Stimulated activated naive CD4-positive, alpha-beta T cell (primary cell): ENCODE data around the gene PTPN6.

Experiments used
- DNase-seq, 6 experiments: peaks; one replicate each; lab custom pipeline; 2025; lab: John Stamatoyannopoulos, UW

PTPN6 gene

GRCh38 chr12:6941782-6942181, 9.4 kb upstream of the PTPN6 start:
- DNase-seq, result no peak

GRCh38 chr12:6942331-6942665, 8.9 kb upstream of the PTPN6 start:
- no peak for DNase-seq

- peak in 5 of 6 experiments; percentile 68 to 93 (median 84) for DNase-seq
Measured at GRCh38 chr12:6943389-6943721, 7.8 kb upstream of the PTPN6 start.

DNA sequence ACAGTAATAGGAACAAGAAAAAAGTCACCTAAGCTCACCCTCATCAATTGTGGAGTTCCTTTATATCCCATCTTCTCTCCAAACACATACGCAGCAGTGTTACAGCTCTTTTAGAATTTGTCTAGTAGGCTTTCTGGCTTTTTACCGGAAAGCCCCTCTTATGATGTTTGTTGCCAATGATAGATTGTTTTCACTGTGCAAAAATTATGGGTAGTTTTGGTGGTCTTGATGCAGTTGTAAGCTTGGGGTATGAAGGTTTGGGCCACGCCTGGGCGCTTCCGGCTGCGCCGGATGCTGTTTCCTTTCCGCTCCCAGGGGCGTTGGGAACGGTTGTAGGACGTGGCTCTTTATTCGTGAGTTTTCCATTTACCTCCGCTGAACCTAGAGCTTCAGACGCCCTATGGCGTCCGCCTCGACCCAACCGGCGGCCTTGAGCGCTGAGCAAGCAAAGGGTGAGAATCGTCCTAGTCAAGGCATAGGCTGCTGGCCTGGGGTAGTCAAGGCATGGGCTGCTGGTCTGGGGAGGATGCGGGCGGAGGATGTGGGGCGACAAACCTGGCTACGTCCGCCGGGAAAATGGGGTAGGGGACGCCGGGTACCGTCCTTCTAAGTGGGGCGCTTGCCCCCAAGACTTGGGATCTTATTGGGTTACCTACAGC, 7.3 kb upstream of the PTPN6 start, which contains the start of the genes C12orf57 and RNU7-1:
Gene C12orf57 (plus strand): TSS at position 301 of the 659 bp plus-strand sequence. CDS start 100 bp downstream, at position 401.
Gene RNU7-1 (plus strand): TSS at position 95 of the 659 bp plus-strand sequence.
- peak; percentile 67 to 93 (median 82) for DNase-seq

- peak; percentile 78 to 87 (median 80) for DNase-seq
Measured at GRCh38 chr12:6944381-6945186, 6.6 kb upstream of the PTPN6 start.

GRCh38 chr12:6945613-6946012, 5.5 kb upstream of the PTPN6 start:
- no peak for DNase-seq

DNA sequence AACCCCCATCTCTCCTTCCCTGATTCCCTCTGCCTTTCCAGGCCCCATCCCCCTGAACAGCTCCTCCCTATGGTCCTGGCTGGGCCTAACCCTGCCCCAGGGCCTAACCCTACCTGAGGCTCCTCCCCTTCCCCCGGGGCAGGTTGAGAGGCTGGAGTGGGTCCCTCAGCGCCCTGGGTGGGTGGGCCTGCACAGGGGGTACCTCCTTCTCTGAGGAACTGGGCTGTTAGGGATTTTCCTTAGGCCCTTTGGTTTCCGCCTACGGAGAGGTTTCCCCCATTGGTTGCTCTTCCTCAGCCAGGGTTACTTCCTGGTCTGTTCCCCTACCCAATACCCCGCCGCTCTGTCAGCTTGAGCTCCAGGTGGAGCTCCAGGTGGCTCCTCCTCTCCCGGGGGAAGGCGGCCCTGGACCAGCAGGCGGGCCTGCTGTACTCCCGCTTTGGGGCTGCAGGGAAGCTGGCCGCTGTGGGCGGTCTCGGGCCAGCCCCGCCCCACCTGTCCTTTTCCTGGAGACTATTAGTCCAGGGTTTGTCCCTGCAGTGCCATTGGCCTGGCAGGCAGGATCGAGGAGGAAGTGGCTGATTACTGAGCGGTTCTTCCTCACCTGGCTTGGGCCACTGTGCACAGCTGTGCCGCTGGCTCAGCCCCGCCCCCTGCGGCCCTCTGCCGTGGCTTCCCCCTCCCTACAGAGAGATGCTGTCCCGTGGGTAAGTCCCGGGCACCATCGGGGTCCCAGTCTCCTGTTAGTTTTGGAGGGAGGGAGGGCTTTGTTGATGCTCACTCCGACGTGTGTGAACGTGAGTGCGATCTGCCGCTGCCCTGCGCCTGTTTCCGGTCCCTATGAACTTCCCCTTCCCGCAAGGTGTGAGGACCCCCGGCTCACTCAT, 4.9 kb upstream of the PTPN6 start:
- peak; percentile 35 to 72 (median 60) for DNase-seq

DNA sequence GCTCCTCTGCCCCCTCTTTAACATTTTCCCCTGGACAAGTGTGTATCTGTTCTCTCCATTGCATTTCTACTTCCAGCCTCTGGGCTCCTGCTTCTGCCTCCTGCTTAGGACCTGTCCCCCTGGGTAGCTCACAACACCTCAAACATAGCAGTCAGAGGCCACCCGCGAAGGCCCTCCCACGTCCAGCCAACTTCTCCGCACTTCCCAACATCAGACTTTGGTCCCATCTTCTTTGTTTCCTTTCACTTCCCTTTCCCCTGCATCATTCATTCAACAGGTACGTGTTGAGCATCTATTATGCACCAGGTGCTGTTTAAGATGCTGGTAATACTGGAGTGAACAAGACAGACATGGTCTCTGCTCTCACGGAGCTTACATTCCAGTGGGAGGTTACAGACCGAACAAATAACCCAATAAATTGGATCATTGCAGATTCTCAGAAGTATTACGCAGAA, 4.2 kb upstream of the PTPN6 start:
- DNase-seq, result peak in 2 of 6 experiments; percentile 43 to 47

DNA sequence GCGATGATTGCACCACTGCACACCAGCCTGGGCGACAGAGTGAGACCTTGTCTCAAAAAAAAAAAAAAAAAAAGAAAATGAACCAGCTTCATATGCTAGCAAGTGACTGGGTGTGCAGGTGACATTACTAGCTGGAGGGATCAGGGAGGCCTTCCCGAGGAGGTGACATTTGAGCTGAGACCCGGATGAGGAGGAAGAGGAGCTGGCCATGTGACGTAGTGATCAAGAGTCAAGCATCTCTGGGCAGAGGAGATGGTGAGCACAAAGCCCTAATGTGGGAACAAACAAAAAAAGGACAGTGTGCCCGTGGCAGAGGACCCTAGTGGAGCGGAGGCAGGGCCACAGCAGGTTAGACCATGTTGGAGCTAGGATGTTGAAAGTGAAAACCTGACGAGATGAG, 3.5 kb upstream of the PTPN6 start:
- DNase-seq, result no peak

GRCh38 chr12:6948873-6949594, 2.1 kb upstream of the PTPN6 start:
- DNase-seq, result peak in 2 of 6 experiments; percentile 11 to 25

DNA sequence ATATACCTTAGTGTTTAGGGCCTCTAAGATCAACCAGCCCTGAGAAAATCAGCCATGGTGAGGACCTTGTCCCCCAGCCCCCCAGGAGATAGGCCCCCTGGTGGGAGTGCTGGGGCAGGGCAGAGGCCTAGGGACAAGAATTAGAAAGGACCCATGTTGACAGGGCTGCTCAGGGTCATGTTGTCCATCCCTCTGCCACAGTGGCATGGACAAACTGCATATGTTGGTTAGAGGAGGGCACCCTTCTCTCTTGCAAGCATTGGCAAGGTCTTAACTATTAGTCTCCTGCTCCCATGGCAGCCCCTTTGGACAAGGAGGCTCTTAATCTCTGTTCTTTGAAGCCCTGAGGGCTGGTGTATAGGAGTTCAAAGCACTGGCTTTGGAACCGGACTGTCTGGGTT, 755 bp upstream of the PTPN6 start:
- peak in 3 of 6 experiments; percentile 27 to 44 (median 31) for DNase-seq

DNA sequence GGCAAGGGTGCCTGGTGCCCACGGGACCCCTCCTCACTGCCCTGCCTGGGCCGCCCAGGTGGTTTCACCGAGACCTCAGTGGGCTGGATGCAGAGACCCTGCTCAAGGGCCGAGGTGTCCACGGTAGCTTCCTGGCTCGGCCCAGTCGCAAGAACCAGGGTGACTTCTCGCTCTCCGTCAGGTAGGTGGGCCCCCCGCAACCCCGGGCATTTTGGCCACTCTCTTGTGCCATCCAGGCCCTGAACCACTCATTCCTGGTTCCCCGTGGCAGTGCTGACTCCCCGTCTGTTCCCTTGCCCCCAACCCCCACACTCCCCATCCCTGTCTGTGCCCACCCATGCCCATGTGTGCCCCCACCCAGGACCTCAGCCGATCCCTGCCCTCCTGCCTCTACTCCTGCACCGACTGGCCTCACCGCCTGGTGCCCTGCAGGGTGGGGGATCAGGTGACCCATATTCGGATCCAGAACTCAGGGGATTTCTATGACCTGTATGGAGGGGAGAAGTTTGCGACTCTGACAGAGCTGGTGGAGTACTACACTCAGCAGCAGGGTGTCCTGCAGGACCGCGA, 480 bp downstream of the PTPN6 start:
- DNase-seq, result peak in 2 of 6 experiments; percentile 37 to 43

DNA sequence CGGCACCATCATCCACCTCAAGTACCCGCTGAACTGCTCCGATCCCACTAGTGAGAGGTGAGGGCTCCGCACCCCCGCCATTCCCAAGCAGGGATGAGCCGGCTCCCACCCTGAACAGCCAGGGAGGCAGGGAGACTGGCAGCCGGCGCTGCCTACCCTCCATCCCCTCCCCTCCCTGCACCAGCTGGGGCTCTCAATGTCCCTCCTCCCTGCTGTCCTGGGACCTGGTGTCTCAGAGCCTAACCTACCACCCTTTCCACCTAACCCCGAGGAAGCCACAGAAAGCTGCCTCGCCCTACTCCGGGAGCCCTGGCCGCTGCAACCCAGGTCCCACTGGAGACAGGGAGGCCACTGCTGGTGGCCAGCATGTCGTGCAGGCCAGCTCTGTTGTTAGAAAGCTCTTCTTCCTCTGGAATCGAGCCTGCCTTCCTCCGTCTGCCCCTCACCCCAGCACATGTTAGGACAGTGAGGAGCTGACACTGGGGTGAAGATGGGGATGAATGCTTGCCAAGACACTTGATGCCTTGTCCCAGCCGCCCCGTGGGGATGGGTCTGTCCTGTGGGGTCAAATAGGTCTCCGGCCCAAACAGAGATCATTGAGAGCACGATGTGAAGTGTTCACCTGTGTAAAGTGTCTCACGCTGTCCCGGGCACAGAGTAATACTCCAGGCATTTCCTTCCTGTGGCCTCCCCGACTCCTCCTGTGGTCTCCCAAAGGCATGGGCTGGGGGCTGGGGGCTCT, 1.1 kb downstream of the PTPN6 start:
- DNase-seq, result peak in 3 of 6 experiments; percentile 29 to 35 (median 31)

- DNase-seq, result peak in 2 of 6 experiments; percentile 28 to 49
Measured at GRCh38 chr12:6952863-6953441, 1.8 kb downstream of the PTPN6 start.

DNA sequence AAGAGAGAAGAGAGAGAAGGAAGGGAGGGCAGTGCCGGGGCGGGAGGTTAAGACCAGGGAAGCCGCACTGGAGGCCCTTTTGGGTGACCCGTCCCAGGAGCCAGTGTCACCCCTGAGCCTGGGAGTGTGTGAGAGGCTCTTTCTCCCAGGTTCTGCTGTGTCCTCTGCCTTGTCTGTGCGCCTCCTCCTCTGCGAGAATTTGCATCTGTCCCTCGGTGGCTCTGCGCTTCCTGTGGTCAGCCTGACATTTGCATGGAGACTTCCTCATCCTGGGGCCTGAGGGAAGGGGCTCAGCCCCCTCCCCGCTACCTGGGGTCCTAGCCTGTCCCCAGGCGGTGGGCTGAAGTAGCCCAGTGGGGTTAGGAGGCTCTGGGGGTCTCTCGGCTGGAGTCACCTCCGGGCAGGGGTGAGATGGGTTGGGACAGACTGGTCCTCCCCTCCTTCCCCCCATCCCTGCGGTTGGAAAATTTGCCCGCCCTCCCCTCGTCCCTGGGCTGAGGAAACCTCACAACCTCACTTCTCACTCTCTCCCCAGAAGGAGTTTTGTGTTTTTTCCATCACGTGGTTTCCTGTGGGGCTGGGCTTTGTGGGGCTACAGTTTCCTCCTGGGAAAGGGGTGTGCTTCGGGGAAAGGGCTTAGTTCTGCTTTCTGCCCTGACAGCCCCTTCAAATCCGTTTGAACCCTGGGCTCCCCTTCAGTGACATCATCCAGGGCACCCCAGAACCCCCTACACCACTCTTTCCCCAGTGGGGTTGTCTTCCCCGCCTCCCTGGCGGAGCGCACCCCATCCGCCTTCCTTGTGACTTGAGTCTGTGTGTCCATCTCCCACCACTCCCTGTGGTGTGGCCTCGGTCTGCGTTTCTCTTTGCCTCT, 2.5 kb downstream of the PTPN6 start:
- peak; percentile 61 to 82 (median 75) for DNase-seq

DNA sequence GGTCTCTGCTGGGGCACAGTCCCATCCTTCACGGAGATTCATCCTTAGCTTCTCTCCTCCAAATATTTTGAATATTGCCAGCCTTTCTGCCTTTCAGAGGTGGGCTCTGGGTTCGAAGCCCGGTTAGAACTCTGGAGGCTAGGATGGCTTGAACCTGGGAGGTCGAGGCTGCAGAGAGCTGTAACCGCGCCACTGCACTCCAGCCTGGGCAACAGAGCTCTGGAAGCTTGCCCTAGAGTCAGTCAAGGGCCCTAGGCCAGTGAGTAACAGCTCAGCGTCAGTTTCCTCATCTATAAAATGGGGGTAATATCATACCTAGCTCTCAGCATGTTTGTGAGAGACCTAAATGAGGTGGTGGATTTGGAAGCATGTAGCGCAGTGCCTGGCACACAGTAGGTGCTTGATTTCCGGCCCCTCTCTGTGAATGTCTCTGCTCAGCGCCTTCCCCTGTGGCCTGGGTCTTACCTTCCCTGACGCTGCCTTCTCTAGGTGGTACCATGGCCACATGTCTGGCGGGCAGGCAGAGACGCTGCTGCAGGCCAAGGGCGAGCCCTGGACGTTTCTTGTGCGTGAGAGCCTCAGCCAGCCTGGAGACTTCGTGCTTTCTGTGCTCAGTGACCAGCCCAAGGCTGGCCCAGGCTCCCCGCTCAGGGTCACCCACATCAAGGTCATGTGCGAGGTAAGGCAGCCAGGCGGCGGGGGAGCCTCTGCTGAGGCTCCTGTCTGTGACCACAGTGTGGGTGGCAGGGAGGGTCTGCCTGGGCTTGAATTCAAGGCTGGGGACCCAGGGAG, 3.4 kb downstream of the PTPN6 start:
- DNase-seq, result no peak

DNA sequence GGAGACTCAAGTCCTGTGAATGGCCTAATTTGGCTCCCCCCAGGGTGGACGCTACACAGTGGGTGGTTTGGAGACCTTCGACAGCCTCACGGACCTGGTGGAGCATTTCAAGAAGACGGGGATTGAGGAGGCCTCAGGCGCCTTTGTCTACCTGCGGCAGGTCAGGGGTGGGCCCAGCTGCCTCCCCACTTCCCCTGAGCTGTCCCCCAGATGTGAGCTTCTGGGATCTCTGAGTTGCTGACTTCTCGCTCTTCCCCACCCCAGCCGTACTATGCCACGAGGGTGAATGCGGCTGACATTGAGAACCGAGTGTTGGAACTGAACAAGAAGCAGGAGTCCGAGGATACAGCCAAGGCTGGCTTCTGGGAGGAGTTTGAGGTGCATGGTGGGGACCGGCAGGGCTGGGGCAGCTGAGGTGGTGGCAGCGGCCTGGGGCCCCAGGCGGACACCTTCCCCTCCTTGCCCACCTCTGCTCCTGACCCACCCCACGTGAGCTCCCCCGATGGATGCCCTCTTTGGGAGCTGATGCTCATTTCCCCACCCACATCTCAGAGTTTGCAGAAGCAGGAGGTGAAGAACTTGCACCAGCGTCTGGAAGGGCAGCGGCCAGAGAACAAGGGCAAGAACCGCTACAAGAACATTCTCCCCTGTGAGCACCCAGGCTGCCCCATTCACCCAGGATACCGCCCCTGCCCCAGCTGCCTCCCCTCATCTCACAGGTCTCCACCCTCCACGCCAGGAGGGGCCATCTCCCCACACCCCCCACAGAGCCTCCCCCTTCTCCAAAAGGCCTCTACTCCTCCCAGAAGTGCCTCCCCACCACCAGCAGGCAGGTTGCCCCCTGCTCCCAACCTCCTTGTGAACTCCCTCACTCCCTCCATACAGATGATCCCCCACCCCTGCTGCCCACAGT, 4.2 kb downstream of the PTPN6 start:
- no peak for DNase-seq
